Measurements from ENCODE around the gene TIMP2. TPM values are rescaled to one million over a fixed set of nuclear protein-coding genes. Genes with fewer than 3 reads are reported as not detected.

Gene TIMP2
- total and polyA plus RNA-seq, 2 of the 8 experiments (the other 6 are each of a cell fraction or from before 2014, with no cell fraction given) = 18.2 to 43.3 TPM

GRCh38 chr17:78820841-78821240, 104.3 kb downstream of the TIMP2 start:
- Histone ChIP-seq H2BK12ac (ENCODE audit: low read depth, low read length) (no peak overlapping the region), H3K79me2 (ENCODE audit: control insufficient read depth in 1 of 2, insufficient read depth in 2 of 2, low read length in 2 of 2) (peaks cover 0 to 7% of the 10 kb centered on the region in 2 experiments; a peak in 1 of 4 replicates), H3K4me2 (ENCODE audit: insufficient read depth in 1 of 2, low read depth in 2 of 2, low read length in 2 of 2) (no peak overlapping the region), H3K4me1 (replicated peaks in 1 of 4; ENCODE audit: control insufficient read depth in 3 of 4, insufficient read depth in 4 of 4, low read length in 3 of 4) (no peaks in the 10 kb centered on the region), H3K23me2 (ENCODE audit: low read depth, low read length) (no peaks in the 10 kb centered on the region), H2AFZ (ENCODE audit: low read length) (no peak overlapping the region), H3K36me3 (ENCODE audit: control insufficient read depth in 2 of 4, insufficient read depth in 4 of 4, low read length in 3 of 4) (peaks cover 43 to 79% (median 78%) of the 10 kb centered on the region in 4 experiments), H3K14ac (ENCODE audit: insufficient read length) (no peak overlapping the region), H2BK20ac (ENCODE audit: low read length) (no peak overlapping the region), H3K9me3 (ENCODE audit: insufficient read depth in 2 of 2, low read depth in 1 of 2, low read length in 1 of 2) (no peaks in the 10 kb centered on the region), H3K27ac (ENCODE audit: low read depth, low read length) (no peak overlapping the region), H3K4ac (replicated peaks; ENCODE audit: insufficient read length, low read depth, low read length) (no peak overlapping the region), H2BK15ac (ENCODE audit: low read length) (no peak overlapping the region), H4K91ac (replicated peaks; ENCODE audit: insufficient read length, low read length) (no peak overlapping the region), H4K8ac (ENCODE audit: extremely low read depth, insufficient read depth, low read length) (no peak overlapping the region), H2BK120ac (replicated peaks; ENCODE audit: low read depth, low read length) (no peak overlapping the region), H3K27me3 (replicated peaks in 1 of 4; ENCODE audit: control insufficient read depth in 3 of 4, extremely low read depth in 1 of 4, insufficient read depth in 3 of 4, low read length in 3 of 4) (no peaks in the 10 kb centered on the region), H3K56ac (replicated peaks; ENCODE audit: insufficient read length, low read depth, low read length) (no peak overlapping the region), H2AK5ac (ENCODE audit: low read depth, low read length) (no peak overlapping the region), H3K79me1 (ENCODE audit: low read depth, low read length) (peaks cover 4% of the 10 kb centered on the region; the same call in 1 of the 2 replicates), H4K20me1 (replicated peaks in 1 of 2; ENCODE audit: control insufficient read depth in 1 of 2, insufficient read depth in 2 of 2, low read length in 2 of 2) (peaks cover 7 to 13% of the 10 kb centered on the region in 2 experiments), H3K18ac (ENCODE audit: extremely low read depth, low read length) (no peak overlapping the region), H2BK5ac (ENCODE audit: low read depth, low read length) (no peak overlapping the region), H3K4me3 (ENCODE audit: extremely low read depth in 1 of 4, insufficient read depth in 2 of 4, low read depth in 3 of 4, low read length in 4 of 4) (no peak overlapping the region), H4K5ac (ENCODE audit: insufficient read length, low read depth, low read length) (no peak overlapping the region), H3K9ac (replicated peaks in 1 of 4; ENCODE audit: extremely low read depth in 1 of 4, low read depth in 3 of 4, low read length in 3 of 4) (peak overlapping the region in 1 of 4 experiments; percentile 13; a peak in 1 of 7 replicates), H3K23ac (ENCODE audit: insufficient read length) (no peak overlapping the region)
- 89% methylated on average over 13 of the region's 13 CpGs; no CpG with 5 or more reads in 1 of the 2 experiments for WGBS, 2 experiments (ENCODE audit: extremely low coverage in 1 of 2, insufficient coverage in 1 of 2, insufficient read length in 1 of 2, insufficient replicate concordance in 2 of 2, low coverage in 1 of 2, low lambda C conversion rate in 2 of 2, missing lambda C conversion rate in 1 of 2)
- DNase-seq (ENCODE audit: low read depth in 1 of 2, low spot score in 2 of 2) (no peak), FAIRE-seq (no peak)
- CTCF ChIA-PET (ENCODE audit: partially characterized antibody) = interaction anchor here (1.2 kb wide), 1 partner anchor 21 kb away, joined by 3 read pairs; no protein-coding TSS in a partner anchor
- POLR2A ChIA-PET (ENCODE audit: partially characterized antibody) = interaction anchor here (0.6 to 3.2 kb wide), 3 partner anchors 13 to 36 kb away, joined by 3 to 12 read pairs (median 3); no protein-coding TSS in a partner anchor
- TF ChIP-seq RFX5 (IDR thresholded peaks at IDR 0.05; ENCODE audit: borderline replicate concordance, low read depth, low read length) = no peak
- no peak for TF ChIP-seq ZNF274 (IDR thresholded peaks at IDR 0.05; ENCODE audit: borderline replicate concordance, extremely low read depth, low read length)
- TF ChIP-seq EZH2 (IDR thresholded peaks at IDR 0.05; ENCODE audit: low read depth, low read length, severe bottlenecking) = no peak
- TF ChIP-seq BRCA1 (IDR thresholded peaks at IDR 0.05; ENCODE audit: low read depth, low read length) = no peak
- TF ChIP-seq SP2 (IDR thresholded peaks at IDR 0.05; ENCODE audit: low read length) = no peak
- no peak for TF ChIP-seq GTF2F1 (IDR thresholded peaks at IDR 0.05; ENCODE audit: borderline replicate concordance, low read depth, low read length)
- no peak for TF ChIP-seq ASH2L (IDR thresholded peaks at IDR 0.05; ENCODE audit: low read length)
- TF ChIP-seq CTBP2 (IDR thresholded peaks at IDR 0.05; ENCODE audit: borderline replicate concordance, insufficient read depth, insufficient read length, low read length) = no peak
- no peak for TF ChIP-seq SIRT6 (IDR thresholded peaks at IDR 0.05; ENCODE audit: low read length)
- TF ChIP-seq, protein P1, sequence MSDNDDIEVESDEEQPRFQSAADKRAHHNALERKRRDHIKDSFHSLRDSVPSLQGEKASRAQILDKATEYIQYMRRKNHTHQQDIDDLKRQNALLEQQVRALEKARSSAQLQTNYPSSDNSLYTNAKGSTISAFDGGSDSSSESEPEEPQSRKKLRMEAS (IDR thresholded peaks at IDR 0.05) = no peak
- no peak for TF ChIP-seq SP1 (IDR thresholded peaks at IDR 0.05; ENCODE audit: low read depth, low read length)
- TF ChIP-seq, protein P2, sequence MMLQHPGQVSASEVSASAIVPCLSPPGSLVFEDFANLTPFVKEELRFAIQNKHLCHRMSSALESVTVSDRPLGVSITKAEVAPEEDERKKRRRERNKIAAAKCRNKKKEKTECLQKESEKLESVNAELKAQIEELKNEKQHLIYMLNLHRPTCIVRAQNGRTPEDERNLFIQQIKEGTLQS (IDR thresholded peaks at IDR 0.05; ENCODE audit: insufficient read depth, low read depth, low read length) = no peak
- TF ChIP-seq CBX5 (IDR thresholded peaks at IDR 0.05; ENCODE audit: low read depth, low read length) = no peak
- TF ChIP-seq TBP (IDR thresholded peaks at IDR 0.05; ENCODE audit: low read depth, low read length) = no peak

Measured in H1 (cell line).